GM19395 (cell line): ENCODE results near the gene REG1A.

Source experiments
- ATAC-seq: cut with Tn5 transposase; IDR thresholded peaks from one replicate; pipeline ENCODE4 v1.9.1; 2021; ENCODE audit warnings: mild to moderate bottlenecking, moderate library complexity; ENCODE audit not compliant: unreplicated experiment

Gene REG1A

GRCh38 chr2:79124907-79125720 lies 4.8 kb downstream of the REG1A start:
- ATAC-seq: no peak

GRCh38 chr2:79125721-79125985 lies 5.4 kb downstream of the REG1A start:
- no peak for ATAC-seq

DNA sequence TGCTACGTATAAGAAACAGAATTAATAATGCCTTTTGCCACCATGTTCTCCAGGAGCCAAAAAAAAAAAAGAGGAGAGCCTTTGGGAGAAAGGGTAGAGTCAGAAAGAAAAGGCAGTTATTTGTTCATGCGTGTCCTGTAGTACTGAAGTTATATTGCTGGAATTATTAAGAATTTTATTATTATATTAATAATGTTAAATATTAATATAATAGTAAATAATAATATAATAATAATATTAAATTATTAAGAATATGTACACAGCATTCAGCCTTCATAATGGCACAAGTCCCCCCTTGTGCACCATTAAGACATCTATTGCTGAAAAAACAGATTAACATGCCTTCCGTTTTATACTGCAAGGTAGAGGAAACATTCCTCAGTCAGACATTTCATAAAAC lies 8.1 kb downstream of the REG1A start:
- ATAC-seq: no peak

GRCh38 chr2:79129260-79129659 lies 9.0 kb downstream of the REG1A start:
- ATAC-seq: no peak

DNA sequence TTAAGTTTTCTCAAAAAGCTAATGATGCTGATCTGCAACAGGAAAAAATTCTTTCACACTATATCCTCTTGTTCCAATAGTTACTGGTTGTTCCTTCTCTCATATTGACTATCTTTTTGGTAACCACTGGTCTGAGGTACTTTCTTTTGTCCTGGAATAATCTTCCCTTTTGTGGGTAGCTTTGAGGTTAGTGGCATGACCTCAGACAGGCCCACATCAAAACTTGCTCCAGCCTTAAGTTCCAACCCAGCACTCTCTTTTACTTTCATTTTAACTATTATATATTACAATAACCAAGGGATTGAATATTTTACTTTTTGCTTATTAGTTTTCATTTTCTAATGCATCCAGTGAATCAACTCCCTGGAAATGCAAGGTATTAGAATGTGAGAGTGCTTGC lies 9.5 kb downstream of the REG1A start:
- ATAC-seq: no peak

DNA sequence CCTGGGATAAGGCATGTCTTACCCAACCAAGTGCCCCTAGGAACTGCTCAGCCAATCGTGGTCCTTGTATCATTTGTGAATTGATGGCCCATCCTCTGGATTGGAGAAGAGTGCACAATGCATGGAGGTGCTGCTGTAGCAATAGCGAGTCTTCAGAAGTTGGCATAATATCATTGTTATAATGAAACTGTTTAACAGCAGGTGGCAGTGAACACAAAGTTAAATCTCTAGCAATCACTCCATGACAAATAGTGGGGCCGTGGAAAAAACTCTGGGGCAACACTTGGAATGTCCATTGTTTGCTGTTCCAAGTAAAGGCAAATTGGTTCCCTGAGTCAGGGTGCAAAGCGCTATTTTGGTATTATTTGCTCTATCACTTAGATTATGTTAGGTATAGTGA lies 11.4 kb downstream of the REG1A start:
- ATAC-seq: no peak

DNA sequence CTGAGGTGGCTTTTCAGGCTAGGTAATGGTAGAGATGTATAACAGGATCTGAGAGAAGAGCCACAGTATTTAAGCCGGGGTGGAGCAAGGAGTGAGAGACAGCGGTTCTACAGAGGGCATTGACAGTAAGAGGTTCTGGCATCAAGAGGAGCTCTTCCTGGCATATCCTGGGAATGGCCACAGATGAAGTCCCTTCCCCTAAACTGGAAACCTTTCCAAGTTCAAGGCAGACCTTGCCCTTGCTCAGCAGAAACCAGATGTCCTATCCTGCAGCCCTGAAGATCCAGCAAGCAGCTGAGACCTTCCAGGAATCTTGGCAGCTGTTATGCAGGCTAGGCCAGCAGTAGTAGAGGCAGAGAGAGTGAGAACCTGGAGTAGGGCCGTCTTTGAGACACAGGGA lies 18.1 kb downstream of the REG1A start:
- no peak for ATAC-seq

- no peak for ATAC-seq
These were observed 19.1 kb downstream of the REG1A start for GRCh38 chr2:79139423-79139822.

- no peak for ATAC-seq
These were observed 35.7 kb downstream of the REG1A start for GRCh38 chr2:79155826-79156476.

GRCh38 chr2:79159030-79159429 lies 38.7 kb downstream of the REG1A start:
- ATAC-seq: no peak

- ATAC-seq: no peak
These were observed 39.4 kb downstream of the REG1A start, which contains the start of gene REG3A for GRCh38 chr2:79159653-79160052. REG3A (minus strand) TSS chr2:79159753; CDS start chr2:79159405, 348 bp downstream.

GRCh38 chr2:79162132-79162531 lies 41.8 kb downstream of the REG1A start:
- ATAC-seq: no peak

GRCh38 chr2:79162801-79163200 lies 42.5 kb downstream of the REG1A start:
- ATAC-seq: no peak

DNA sequence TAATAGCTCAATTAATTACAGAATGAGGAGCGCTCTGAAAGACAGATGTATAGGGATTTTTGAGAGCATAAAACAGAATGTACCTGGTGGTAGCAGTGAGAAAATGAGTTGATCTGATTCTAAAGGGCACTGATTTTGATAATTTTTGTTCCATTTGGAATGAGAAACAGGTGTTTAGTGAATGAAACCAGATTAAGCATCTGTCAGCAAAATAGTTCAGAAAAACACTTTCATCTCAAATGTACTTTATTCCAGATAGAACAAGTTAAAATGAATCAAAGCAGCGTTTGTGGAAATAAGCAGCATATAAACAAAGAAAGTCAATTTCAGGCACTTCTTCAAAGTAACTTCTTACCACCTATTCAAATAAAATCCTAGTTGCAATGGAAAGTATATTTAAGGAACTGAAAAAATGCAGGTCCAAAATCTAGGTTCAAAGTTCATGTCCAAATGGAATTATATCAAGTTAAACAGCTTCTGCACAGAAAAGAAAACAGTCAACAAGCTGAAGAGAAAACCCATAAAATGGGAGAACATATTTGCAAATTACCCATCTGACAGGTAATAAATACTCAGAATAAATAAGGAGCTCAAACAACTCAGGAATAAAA lies 51.2 kb downstream of the REG1A start:
- no peak for ATAC-seq
